KMS-11 (cell line): ENCODE data around the gene RLF.

Source experiments
- H2AFZ ChIP-seq: fragments of 200-600 bp; sonication (generic); 2 replicates; pipeline ENCODE4 v1.6.1; 2016; ENCODE audit warnings: antibody characterized with exemption, mixed run types, low read depth
- H3K27ac ChIP-seq: fragments of 200-600 bp; sonication (generic); 2 replicates; pipeline ENCODE4 v1.6.1; 2016; ENCODE audit warnings: mild to moderate bottlenecking, mixed run types
- H3K27me3 ChIP-seq: fragments of 200-600 bp; sonication (generic); 2 replicates; pipeline ENCODE4 v1.6.1; 2017; ENCODE audit warnings: mild to moderate bottlenecking, low read depth, mixed run types, moderate library complexity; ENCODE audit not compliant: insufficient read depth
- H3K36me3 ChIP-seq: fragments of 200-600 bp; sonication (generic); 2 replicates; pipeline ENCODE4 v1.6.1; 2017; ENCODE audit warnings: mild to moderate bottlenecking, mixed run types; ENCODE audit not compliant: insufficient read depth
- H3K4me1 ChIP-seq: fragments of 200-600 bp; sonication (generic); 2 replicates; pipeline ENCODE4 v1.6.1; 2016; ENCODE audit warnings: mild to moderate bottlenecking, low read depth, mixed run types; ENCODE audit not compliant: poor library complexity, severe bottlenecking
- H3K4me2 ChIP-seq: fragments of 200-600 bp; sonication (generic); 2 replicates; pipeline ENCODE4 v1.7.0; 2016; ENCODE audit warnings: mild to moderate bottlenecking, mixed run types
- H3K4me3 ChIP-seq: fragments of 200-600 bp; sonication (generic); IDR thresholded peaks from 2 replicates; pipeline ENCODE4 v1.6.1; 2017; ENCODE audit warnings: low read depth, low read length, mixed read lengths; ENCODE audit not compliant: insufficient read depth
- H3K79me2 ChIP-seq: fragments of 200-600 bp; sonication (generic); 2 replicates; pipeline ENCODE4 v1.6.1; 2016; ENCODE audit warnings: low read depth, mixed run types; ENCODE audit not compliant: insufficient read depth
- H3K9ac ChIP-seq: fragments of 200-600 bp; sonication (generic); 2 replicates; pipeline ENCODE4 v1.6.1; 2016; ENCODE audit warnings: mild to moderate bottlenecking, mixed run types
- H4K20me1 ChIP-seq: fragments of 200-600 bp; sonication (generic); 2 replicates; pipeline ENCODE4 v1.6.1; 2016; ENCODE audit warnings: mild to moderate bottlenecking, mixed run types; ENCODE audit not compliant: insufficient read depth
- CTCF ChIP-seq: fragments of 200-600 bp; sonication (generic); conservative IDR thresholded peaks from 2 replicates; pipeline ENCODE4 v1.6.1; 2017; ENCODE audit warnings: low read depth, mild to moderate bottlenecking, antibody characterized with exemption, low read length, moderate library complexity, mixed read lengths

Gene RLF

GRCh38 chr1:40133839-40134238 is 27.3 kb upstream of the RLF start:
- H4K20me1 ChIP-seq = no peaks in the 10 kb centered on the region
- H3K27ac ChIP-seq = no peak overlapping the region
- H3K4me2 ChIP-seq = no peak overlapping the region
- H3K9ac ChIP-seq = no peak overlapping the region
- no peaks in the 10 kb centered on the region for H3K36me3 ChIP-seq
- no peak overlapping the region for H2AFZ ChIP-seq
- H3K79me2 ChIP-seq = no peaks in the 10 kb centered on the region
- no peak overlapping the region for H3K4me3 ChIP-seq
- TF ChIP-seq CTCF = no peak
- no peaks in the 10 kb centered on the region for H3K4me1 ChIP-seq
- no peaks in the 10 kb centered on the region for H3K27me3 ChIP-seq

GRCh38 chr1:40140211-40140973 is 20.8 kb upstream of the RLF start:
- Histone ChIP-seq H3K79me2 (no peaks in the 10 kb centered on the region), H3K4me2 (no peak overlapping the region), H3K27me3 (no peaks in the 10 kb centered on the region), H2AFZ (no peak overlapping the region), H3K9ac (no peak overlapping the region), H3K4me3 (no peak overlapping the region), H3K36me3 (no peaks in the 10 kb centered on the region), H3K4me1 (no peaks in the 10 kb centered on the region), H4K20me1 (no peaks in the 10 kb centered on the region), H3K27ac (no peak overlapping the region)
- TF ChIP-seq CTCF = no peak

- no peaks in the 10 kb centered on the region for H3K4me1 ChIP-seq
- no peaks in the 10 kb centered on the region for H4K20me1 ChIP-seq
- H3K36me3 ChIP-seq = no peaks in the 10 kb centered on the region
- no peaks in the 10 kb centered on the region for H3K79me2 ChIP-seq
- no peak overlapping the region for H2AFZ ChIP-seq
- no peak overlapping the region for H3K27ac ChIP-seq
- no peaks in the 10 kb centered on the region for H3K27me3 ChIP-seq
- no peak for TF ChIP-seq CTCF
- H3K4me3 ChIP-seq = no peak overlapping the region
- H3K4me2 ChIP-seq = no peak overlapping the region
- no peak overlapping the region for H3K9ac ChIP-seq
Observed at GRCh38 chr1:40141878-40142535, 19.2 kb upstream of the RLF start.

- Histone ChIP-seq H3K36me3 (no peaks in the 10 kb centered on the region), H3K27me3 (no peaks in the 10 kb centered on the region), H3K9ac (no peak overlapping the region), H4K20me1 (no peaks in the 10 kb centered on the region), H3K4me2 (no peak overlapping the region), H3K27ac (no peak overlapping the region), H2AFZ (peak overlapping the region; percentile 23; the same call in 1 of the 2 replicates), H3K4me1 (no peaks in the 10 kb centered on the region), H3K79me2 (no peaks in the 10 kb centered on the region), H3K4me3 (no peak overlapping the region)
- TF ChIP-seq CTCF = peak; percentile 91
Observed at GRCh38 chr1:40143891-40144575, 17.2 kb upstream of the RLF start.
